Endothelial cell of umbilical vein (primary cell): ENCODE data around the gene WDR86. TPM values are rescaled to one million over a fixed set of nuclear protein-coding genes. Genes with fewer than 3 reads are reported as not detected.

Experiments
- BruUV-seq: library from RNA; stranded (reverse); fragments of 400-500 nt; replicated peaks from 2 replicates; lab custom pipeline; 2021; lab: Mats Ljungman, UMichigan
- CTCF ChIA-PET: fragments of 300-600, 350-600 bp; sonication (Branson Sonifier 250); formaldehyde crosslinking; loops from one replicate; lab custom pipeline; 2021; ENCODE audit warnings: antibody characterized with exemption, inconsistent platforms; lab: Charles Lee
- POLR2A ChIA-PET: fragments of 300-600, 350-600 bp; sonication (Branson Sonifier 250); formaldehyde crosslinking; loops from one replicate; lab custom pipeline; 2021; ENCODE audit warnings: antibody characterized with exemption, inconsistent platforms; lab: Charles Lee
- DNase-seq: peaks from one replicate; pipeline ENCODE4 v3.0.0-alpha.2; 2011; ENCODE audit warnings: low read depth, low spot score
- FAIRE-seq: peaks from 2 replicates; lab custom pipeline; 2011; peaks lifted over from hg19 to GRCh38; lab: Jason Lieb, UNC
- H2AFZ ChIP-seq: 2 replicates; pipeline ENCODE4 v1.6.0; 2012; ENCODE audit warnings: low read depth, low read length, control low read depth, inconsistent platforms
- H3K27ac ChIP-seq: 2 replicates; pipeline ENCODE4 v1.5.1; 2011; ENCODE audit warnings: low read depth, mild to moderate bottlenecking, control low read depth, low read length, moderate library complexity; ENCODE audit not compliant: insufficient read depth
- H3K27me3 ChIP-seq, 2 experiments: 2 replicates each; pipeline versions ENCODE4 v1.6.0 to v1.6.1; 2011; ENCODE audit warnings: low read length in 2 of 2, mixed read lengths in 1 of 2; ENCODE audit not compliant: control insufficient read depth in 2 of 2, insufficient read depth in 2 of 2
- H3K36me3 ChIP-seq, 2 experiments: 2 replicates in 1 of 2; 3 replicates in 1 of 2; pipeline ENCODE4 v1.5.1; 2011; ENCODE audit warnings: low read length in 2 of 2, mild to moderate bottlenecking in 1 of 2, moderate library complexity in 1 of 2; ENCODE audit not compliant: control insufficient read depth in 2 of 2, insufficient read depth in 2 of 2; ENCODE audit errors: extremely low read depth in 1 of 2
- H3K4me1 ChIP-seq: 3 replicates; pipeline ENCODE4 v1.5.1; 2011; ENCODE audit warnings: mild to moderate bottlenecking, low read length; ENCODE audit not compliant: control insufficient read depth, insufficient read depth; ENCODE audit errors: extremely low read depth
- H3K4me2 ChIP-seq: 2 replicates; pipeline ENCODE4 v1.6.1; 2011; ENCODE audit warnings: low read length, control low read depth, mixed read lengths; ENCODE audit not compliant: insufficient read depth
- H3K4me3 ChIP-seq, 3 experiments: fragments of 200-600 bp in 1 of 3; sonication (generic), shearing (Covaris generic) in 1 of 3; replicated peaks in 1 of 3; 2 replicates each; pipeline ENCODE4 v1.5.1; 2011 to 2016; ENCODE audit warnings: control low read depth in 3 of 3, low read length in 3 of 3, mild to moderate bottlenecking in 2 of 3, inconsistent platforms in 1 of 3, low read depth in 1 of 3, moderate library complexity in 1 of 3; ENCODE audit not compliant: insufficient read depth in 1 of 3
- H3K79me2 ChIP-seq: 2 replicates; pipeline ENCODE4 v1.6.0; 2012; ENCODE audit warnings: low read length, inconsistent platforms; ENCODE audit not compliant: control insufficient read depth, insufficient read depth
- H3K9ac ChIP-seq: replicated peaks from 2 replicates; pipeline ENCODE3; 2011; ENCODE audit warnings: low read length, control low read depth; ENCODE audit not compliant: insufficient read depth; ENCODE audit errors: extremely low read depth
- H3K9me1 ChIP-seq: replicated peaks from 3 replicates; pipeline ENCODE4 v1.6.0; 2011; ENCODE audit warnings: mild to moderate bottlenecking, low read length; ENCODE audit not compliant: control insufficient read depth, insufficient read depth; ENCODE audit errors: extremely low read depth
- H3K9me3 ChIP-seq: replicated peaks from 2 replicates; pipeline ENCODE4 v1.5.1; 2012; ENCODE audit warnings: low read length, inconsistent platforms; ENCODE audit not compliant: control insufficient read depth, insufficient read depth
- H4K20me1 ChIP-seq: replicated peaks from 2 replicates; pipeline ENCODE3; 2011; ENCODE audit warnings: mild to moderate bottlenecking, low read length; ENCODE audit not compliant: control insufficient read depth, insufficient read depth; ENCODE audit errors: extremely low read depth
- EZH2 ChIP-seq: IDR thresholded peaks from 2 replicates; pipeline ENCODE4 v1.6.1; 2012; ENCODE audit warnings: borderline replicate concordance, low read depth, mild to moderate bottlenecking, moderate library complexity, low read length, inconsistent platforms; ENCODE audit not compliant: severe bottlenecking
- FOS ChIP-seq: IDR thresholded peaks from 2 replicates; pipeline ENCODE4 v1.6.1; 2011; ENCODE audit warnings: mild to moderate bottlenecking, low read length, moderate library complexity, borderline replicate concordance; ENCODE audit not compliant: insufficient read depth
- GATA2 ChIP-seq: IDR thresholded peaks from 2 replicates; pipeline ENCODE4 v1.7.0; 2011; ENCODE audit warnings: low read depth, mild to moderate bottlenecking, moderate library complexity, mixed read lengths, low read length; ENCODE audit not compliant: insufficient read length, insufficient read depth
- JUN ChIP-seq: IDR thresholded peaks from 2 replicates; pipeline ENCODE4 v1.6.1; 2011; ENCODE audit warnings: borderline replicate concordance, low read depth; ENCODE audit not compliant: insufficient read length, insufficient read depth
- MAX ChIP-seq: IDR thresholded peaks from 2 replicates; pipeline ENCODE4 v1.6.1; 2011; ENCODE audit not compliant: insufficient read depth, insufficient read length
- MYC ChIP-seq: IDR thresholded peaks from one replicate; pipeline ENCODE4 v1.6.1; 2011; ENCODE audit warnings: mild to moderate bottlenecking, low read depth, low read length
- POLR2A ChIP-seq: IDR thresholded peaks from 2 replicates; pipeline ENCODE4 v1.6.1; 2012; ENCODE audit warnings: low read depth, mild to moderate bottlenecking, control low read depth, low read length
- POLR2AphosphoS5 ChIP-seq: IDR thresholded peaks from 2 replicates; pipeline ENCODE4 v1.6.1; 2012; ENCODE audit warnings: low read depth, mild to moderate bottlenecking, control low read depth, low read length, moderate library complexity; ENCODE audit not compliant: insufficient read depth
- dilution Hi-C: fragments of 300-500 bp; cut with MboI; formaldehyde crosslinking; loops from one replicate; pipeline ENCODE4 v1.15.0; 2019; ENCODE audit warnings: low sequenced_read_pairs; ENCODE audit not compliant: extremely low pct_ligation_motif_present
- intact Hi-C: fragments of 100-400 bp; cut with micrococcal nuclease; formaldehyde crosslinking; loops from one replicate; pipeline ENCODE4 v1.10.0; 2022
- polyA plus RNA-seq, 4 experiments: library from polyadenylated mRNA; depleted of rRNA in 3 of 4; stranded (reverse) in 3 of 4; unstranded in 1 of 4; fragments of >200 nt; gene quantifications; 2 replicates each; pipeline versions ENCODE4 v1.2.1 to v1.2.3, GENCODE V29; 2011 to 2012; ENCODE audit warnings: missing spikeins in 1 of 4
- total RNA-seq: library from RNA; stranded (reverse); gene quantifications from 2 replicates; pipeline ENCODE4 v1.2.3, GENCODE V29; 2021
- TF ChIP-seq, protein P1 (sequence below), 2 donors: IDR thresholded peaks; 1 replicate in 1 of 2; 2 replicates in 1 of 2; pipeline ENCODE4 v1.5.1; 2011; ENCODE audit warnings: low read length in 2 of 2, mild to moderate bottlenecking in 2 of 2, moderate library complexity in 2 of 2, control low read depth in 1 of 2, inconsistent platforms in 1 of 2, low read depth in 1 of 2; ENCODE audit not compliant: insufficient read depth in 1 of 2; ENCODE audit errors: extremely low read depth in 1 of 2

The WDR86 gene
- total and polyA plus RNA-seq, 2 donors (not counting 3 experiments of a cell fraction or from before 2014, with no cell fraction given): not detected

- DNase-seq (no peak), FAIRE-seq (no peak)
- dilution Hi-C loops (no loop called here), intact Hi-C loops (no loop called here)
- ChIA-PET POLR2A (interaction anchor here (0.7 kb wide), 1 partner anchor 45 kb away, joined by 3 read pairs; no protein-coding TSS in a partner anchor), CTCF (interaction anchor here (1.3 to 6.0 kb wide), 6 partner anchors 10 to 108 kb away, joined by 3 to 92 read pairs (median 10); partner anchors contain the start of gene NUB1)
- Histone ChIP-seq H3K4me1 (no peaks in the 10 kb centered on the region), H3K79me2 (no peaks in the 10 kb centered on the region), H3K4me3 (no peak overlapping the region), H3K9me1 (no peaks in the 10 kb centered on the region), H3K27ac (no peak overlapping the region), H3K9ac (no peak overlapping the region), H3K4me2 (no peak overlapping the region), H4K20me1 (no peaks in the 10 kb centered on the region), H3K9me3 (no peaks in the 10 kb centered on the region), H3K36me3 (peaks cover 25 to 38% of the 10 kb centered on the region in 2 experiments), H3K27me3 (no peaks in the 10 kb centered on the region), H2AFZ (no peak overlapping the region)
- BruUV-seq: no TSS peak
- TF ChIP-seq FOS (no peak), GATA2 (no peak), EZH2 (no peak), MAX (no peak), POLR2AphosphoS5 (no peak), MYC (no peak), JUN (no peak), POLR2A (no peak)
- TF ChIP-seq, protein P1, sequence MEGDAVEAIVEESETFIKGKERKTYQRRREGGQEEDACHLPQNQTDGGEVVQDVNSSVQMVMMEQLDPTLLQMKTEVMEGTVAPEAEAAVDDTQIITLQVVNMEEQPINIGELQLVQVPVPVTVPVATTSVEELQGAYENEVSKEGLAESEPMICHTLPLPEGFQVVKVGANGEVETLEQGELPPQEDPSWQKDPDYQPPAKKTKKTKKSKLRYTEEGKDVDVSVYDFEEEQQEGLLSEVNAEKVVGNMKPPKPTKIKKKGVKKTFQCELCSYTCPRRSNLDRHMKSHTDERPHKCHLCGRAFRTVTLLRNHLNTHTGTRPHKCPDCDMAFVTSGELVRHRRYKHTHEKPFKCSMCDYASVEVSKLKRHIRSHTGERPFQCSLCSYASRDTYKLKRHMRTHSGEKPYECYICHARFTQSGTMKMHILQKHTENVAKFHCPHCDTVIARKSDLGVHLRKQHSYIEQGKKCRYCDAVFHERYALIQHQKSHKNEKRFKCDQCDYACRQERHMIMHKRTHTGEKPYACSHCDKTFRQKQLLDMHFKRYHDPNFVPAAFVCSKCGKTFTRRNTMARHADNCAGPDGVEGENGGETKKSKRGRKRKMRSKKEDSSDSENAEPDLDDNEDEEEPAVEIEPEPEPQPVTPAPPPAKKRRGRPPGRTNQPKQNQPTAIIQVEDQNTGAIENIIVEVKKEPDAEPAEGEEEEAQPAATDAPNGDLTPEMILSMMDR (IDR thresholded peaks at IDR 0.05; ENCODE audit: extremely low read depth in 1 of 2, insufficient read depth in 1 of 2, low read depth in 1 of 2, low read length in 2 of 2): no peak
Observed at GRCh38 chr7:151351967-151352366, 57.9 kb downstream of the WDR86 start.
